Trophoblast cell (in vitro differentiated cells and primary cell): ENCODE measurements around the gene TMEM14B.
A peak's percentile ranks its signal among the peaks of the same experiment; 100 is the strongest.

Source experiments
- DNase-seq, 2 donors: peaks; one replicate each; pipeline ENCODE4 v3.0.0-alpha.2; 2016
- H2AFZ ChIP-seq: 2 replicates; pipeline ENCODE4 v1.6.1; 2013; ENCODE audit warnings: low read length, moderate library complexity, mild to moderate bottlenecking; ENCODE audit not compliant: insufficient read depth, poor library complexity
- H2AK5ac ChIP-seq: 2 replicates; pipeline ENCODE4 v1.6.1; 2013; ENCODE audit warnings: mild to moderate bottlenecking, low read length
- H2BK120ac ChIP-seq: 2 replicates; pipeline ENCODE4 v1.6.1; 2013; ENCODE audit warnings: low read length, mild to moderate bottlenecking, moderate library complexity; ENCODE audit not compliant: insufficient read depth, poor library complexity
- H2BK12ac ChIP-seq: 2 replicates; pipeline ENCODE4 v1.6.1; 2013; ENCODE audit warnings: mild to moderate bottlenecking, low read length, moderate library complexity
- H2BK5ac ChIP-seq: 2 replicates; pipeline ENCODE4 v1.6.1; 2013; ENCODE audit warnings: low read length, low read depth, moderate library complexity, mild to moderate bottlenecking; ENCODE audit not compliant: poor library complexity
- H3K14ac ChIP-seq: 2 replicates; pipeline ENCODE4 v1.6.1; 2013; ENCODE audit warnings: mild to moderate bottlenecking, low read length
- H3K18ac ChIP-seq: 2 replicates; pipeline ENCODE4 v1.6.1; 2013; ENCODE audit warnings: mild to moderate bottlenecking, low read length
- H3K23ac ChIP-seq: 2 replicates; pipeline ENCODE4 v1.6.1; 2013; ENCODE audit warnings: low read length
- H3K27ac ChIP-seq: 2 replicates; pipeline ENCODE4 v1.5.1; 2013; ENCODE audit warnings: low read depth, mild to moderate bottlenecking, inconsistent platforms, low read length, moderate library complexity
- H3K27me3 ChIP-seq: 2 replicates; pipeline ENCODE4 v1.6.1; 2013; ENCODE audit warnings: inconsistent platforms, mild to moderate bottlenecking, low read length, moderate library complexity; ENCODE audit not compliant: insufficient read depth
- H3K36me3 ChIP-seq, 2 experiments: 1 replicate in 1 of 2; 2 replicates in 1 of 2; pipeline ENCODE4 v1.6.1; 2013; ENCODE audit warnings: low read length in 2 of 2, mild to moderate bottlenecking in 2 of 2, moderate library complexity in 1 of 2; ENCODE audit not compliant: insufficient read depth in 2 of 2, control insufficient read depth in 1 of 2
- H3K4ac ChIP-seq: 2 replicates; pipeline ENCODE4 v1.6.1; 2013; ENCODE audit warnings: low read depth, mild to moderate bottlenecking, low read length, moderate library complexity
- H3K4me1 ChIP-seq, 2 experiments: 1 replicate in 1 of 2; 2 replicates in 1 of 2; pipeline ENCODE4 v1.6.1; 2013; ENCODE audit warnings: low read length in 2 of 2, mild to moderate bottlenecking in 2 of 2, moderate library complexity in 1 of 2; ENCODE audit not compliant: insufficient read depth in 2 of 2, control insufficient read depth in 1 of 2
- H3K4me2 ChIP-seq: 2 replicates; pipeline ENCODE4 v1.6.1; 2013; ENCODE audit warnings: inconsistent platforms, mild to moderate bottlenecking, low read length, moderate library complexity
- H3K4me3 ChIP-seq: 2 replicates; pipeline ENCODE4 v1.5.1; 2013; ENCODE audit warnings: mild to moderate bottlenecking, low read depth, low read length, inconsistent platforms
- H3K79me1 ChIP-seq: one replicate; pipeline ENCODE4 v1.6.1; 2013; ENCODE audit warnings: low read length
- H3K79me2 ChIP-seq: 2 replicates; pipeline ENCODE4 v1.6.1; 2013; ENCODE audit warnings: low read length, mild to moderate bottlenecking; ENCODE audit not compliant: control insufficient read depth, insufficient read depth, poor library complexity
- H3K9ac ChIP-seq: 2 replicates; pipeline ENCODE4 v1.6.1; 2013; ENCODE audit warnings: mild to moderate bottlenecking, low read length
- H3K9me3 ChIP-seq: 2 replicates; pipeline ENCODE4 v1.6.1; 2013; ENCODE audit warnings: low read depth, mild to moderate bottlenecking, control low read depth, inconsistent platforms, low read length; ENCODE audit not compliant: insufficient read depth
- H4K12ac ChIP-seq: 2 replicates; pipeline ENCODE4 v1.6.1; 2013; ENCODE audit warnings: low read depth, mild to moderate bottlenecking, low read length, moderate library complexity
- H4K8ac ChIP-seq: 2 replicates; pipeline ENCODE4 v1.6.1; 2013; ENCODE audit warnings: low read depth, mild to moderate bottlenecking, low read length, moderate library complexity
- H4K91ac ChIP-seq: one replicate; pipeline ENCODE4 v1.6.1; 2013; ENCODE audit warnings: low read depth, mild to moderate bottlenecking, low read length, moderate library complexity
- WGBS: extraction: QIAGEN DNeasy Blood & Tissue Kit; methylation state at CpG from one replicate; pipeline ENCODE4 v1.1.7; 2013; ENCODE audit warnings: missing lambda C conversion rate; ENCODE audit not compliant: insufficient read length, insufficient coverage; ENCODE audit errors: extremely low coverage; 5-methylcytosine and 5-hydroxymethylcytosine counted together

TMEM14B gene

DNA sequence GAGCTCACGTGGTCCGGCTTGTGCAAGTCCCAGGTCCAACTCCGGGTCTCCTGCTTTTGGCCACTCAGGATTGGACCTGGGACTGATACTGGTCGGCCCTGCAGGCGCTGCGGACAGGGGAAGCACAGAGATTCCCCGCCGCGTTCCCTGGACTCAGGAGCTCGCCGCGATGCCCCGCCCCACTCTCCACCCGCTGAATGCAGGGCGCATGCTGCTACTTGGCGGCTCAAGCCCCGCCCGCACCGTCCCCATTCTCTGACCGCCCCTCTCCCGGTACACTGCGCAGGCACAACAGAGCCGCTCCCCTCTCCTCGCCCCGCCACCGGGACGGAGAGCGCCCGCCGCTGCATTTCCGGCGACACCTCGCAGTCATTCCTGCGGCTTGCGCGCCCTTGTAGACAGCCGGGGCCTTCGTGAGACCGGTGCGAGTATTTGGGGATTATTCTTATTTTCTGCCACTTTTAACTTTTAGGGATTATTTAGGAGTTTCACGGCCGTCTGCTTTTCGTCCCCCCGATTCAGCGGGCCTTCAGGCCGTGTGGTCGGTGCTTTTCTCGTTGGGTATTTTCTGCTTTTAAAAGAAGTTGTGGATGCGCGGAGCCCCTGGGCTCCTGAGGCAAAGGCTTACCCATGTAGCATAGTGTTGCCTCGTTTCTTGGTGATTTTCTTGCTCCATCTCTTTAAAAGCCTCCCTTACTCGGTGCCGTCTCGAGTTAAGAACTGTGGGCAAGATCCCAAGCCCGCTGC, 24.6 kb upstream of the TMEM14B start, which contains the start of gene TMEM14C:
Gene TMEM14C (plus strand): TSS at position 251 of the 747 bp plus-strand sequence. CDS start 1,544 bp downstream, outside the sequence.
- WGBS = no CpG with 5 or more reads among the region's 55 CpGs

DNA sequence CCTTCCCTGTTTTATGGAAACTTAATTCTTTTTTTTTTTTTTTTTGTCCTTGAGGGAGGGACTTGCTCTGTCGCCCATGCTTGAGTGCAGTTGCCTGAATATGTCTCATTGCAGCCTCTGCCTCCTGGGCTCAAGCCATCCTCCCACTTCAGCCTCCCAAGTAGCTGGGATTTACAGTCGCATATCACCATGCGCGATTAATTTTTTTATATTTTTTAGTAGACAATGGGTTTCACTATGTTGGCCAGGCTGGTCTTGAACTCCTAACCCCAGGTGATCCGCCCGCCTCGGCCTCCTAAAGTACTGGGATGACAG, 24.1 kb upstream of the TMEM14B start:
- Histone ChIP-seq H2AK5ac (no peak overlapping the region), H3K27me3 (no peaks in the 10 kb centered on the region), H4K91ac (peak overlapping the region; percentile 16), H3K4me2 (peak overlapping the region; percentile 92), H2BK120ac (peak overlapping the region; percentile 29), H4K12ac (no peak overlapping the region), H2AFZ (no peak overlapping the region), H4K8ac (peak overlapping the region; percentile 24), H3K4ac (peak overlapping the region; percentile 60), H2BK12ac (no peak overlapping the region), H3K79me2 (peaks cover 2% of the 10 kb centered on the region), H3K23ac (no peak overlapping the region), H3K9ac (peak overlapping the region; percentile 94), H2BK5ac (peak overlapping the region; percentile 61), H3K27ac (peak overlapping the region; percentile 62), H3K79me1 (peaks cover 11% of the 10 kb centered on the region), H3K14ac (no peak overlapping the region), H3K9me3 (peaks cover 4% of the 10 kb centered on the region), H3K4me3 (peak overlapping the region; percentile 82), H3K4me1 (peaks cover 0 to 8% of the 10 kb centered on the region in 2 experiments), H3K18ac (peak overlapping the region; percentile 79), H3K36me3 (peaks cover 15 to 23% of the 10 kb centered on the region in 2 experiments)
- DNase-seq = no peak
- WGBS = no CpG with 5 or more reads among the region's 7 CpGs

More for the DNA sequence above, 24.6 kb upstream of the TMEM14B start, which contains the start of gene TMEM14C:
- peaks cover 0 to 8% of the 10 kb centered on the region in 2 experiments for H3K4me1 ChIP-seq
- H2BK12ac ChIP-seq = peak within 1 kb of the TSS; percentile 70
- H3K9me3 ChIP-seq = peaks cover 8% of the 10 kb centered on the region
- peak within 1 kb of the TSS; percentile 92 for H3K4me2 ChIP-seq
- H3K18ac ChIP-seq = peak within 1 kb of the TSS; percentile 84
- H3K27me3 ChIP-seq = no peaks in the 10 kb centered on the region
- H3K4ac ChIP-seq = peak within 1 kb of the TSS; percentile 78
- peak within 1 kb of the TSS; percentile 95 for H4K8ac ChIP-seq
- H4K91ac ChIP-seq = peak within 1 kb of the TSS; percentile 88
- H2BK5ac ChIP-seq = peak within 1 kb of the TSS; percentile 86
- peaks cover 11% of the 10 kb centered on the region for H3K79me1 ChIP-seq
- peak within 1 kb of the TSS; percentile 72 for H2BK120ac ChIP-seq
- peak within 1 kb of the TSS; percentile 82 for H3K4me3 ChIP-seq
- peaks cover 11 to 18% of the 10 kb centered on the region in 2 experiments for H3K36me3 ChIP-seq
- peak within 1 kb of the TSS; percentile 84 for H3K14ac ChIP-seq
- peak within 1 kb of the TSS; percentile 86 for H3K27ac ChIP-seq
- peak within 1 kb of the TSS; percentile 94 for H3K9ac ChIP-seq
- H3K79me2 ChIP-seq = peaks cover 2% of the 10 kb centered on the region
- peak within 1 kb of the TSS; percentile 98 for H2AFZ ChIP-seq
- H2AK5ac ChIP-seq = no peak within 1 kb of the TSS
- DNase-seq = peak; percentile 99
- H3K23ac ChIP-seq = no peak within 1 kb of the TSS
- peak within 1 kb of the TSS; percentile 90 for H4K12ac ChIP-seq

DNA sequence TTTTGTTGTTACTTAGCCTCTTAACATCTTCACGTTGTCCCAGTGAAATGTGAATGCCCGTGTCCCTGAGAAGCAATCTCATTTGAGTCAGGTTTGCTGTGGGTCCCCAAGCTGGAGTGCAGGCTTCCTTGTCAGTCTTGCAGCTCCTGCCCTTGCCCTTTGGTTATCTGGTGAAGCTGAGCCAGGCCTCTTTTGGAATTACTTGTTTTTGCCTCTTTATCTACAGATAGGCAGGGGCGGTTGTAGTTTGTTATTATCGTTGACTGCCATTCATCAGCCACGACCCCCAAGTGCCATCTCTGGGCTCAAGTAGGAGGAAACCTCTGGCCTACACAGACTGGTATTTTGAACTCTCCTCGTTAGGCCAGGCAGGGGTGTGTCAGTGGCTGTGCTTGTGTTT, 22.6 kb upstream of the TMEM14B start:
- Histone ChIP-seq H3K18ac (no peak overlapping the region), H3K79me2 (peaks cover 2% of the 10 kb centered on the region), H4K91ac (no peak overlapping the region), H3K14ac (no peak overlapping the region), H3K27ac (no peak overlapping the region), H3K4me3 (no peak overlapping the region), H2BK12ac (no peak overlapping the region), H4K12ac (no peak overlapping the region), H3K4me2 (no peak overlapping the region), H3K36me3 (peaks cover 22 to 28% of the 10 kb centered on the region in 2 experiments), H3K23ac (no peak overlapping the region), H2AK5ac (no peak overlapping the region), H3K9ac (no peak overlapping the region), H3K9me3 (peaks cover 3% of the 10 kb centered on the region), H3K79me1 (peaks cover 11% of the 10 kb centered on the region), H2AFZ (no peak overlapping the region), H3K27me3 (no peaks in the 10 kb centered on the region), H3K4ac (no peak overlapping the region), H2BK120ac (no peak overlapping the region), H2BK5ac (no peak overlapping the region), H3K4me1 (peaks cover 0 to 8% of the 10 kb centered on the region in 2 experiments), H4K8ac (no peak overlapping the region)
- DNase-seq = no peak
- no CpG with 5 or more reads among the region's 6 CpGs for WGBS

DNA sequence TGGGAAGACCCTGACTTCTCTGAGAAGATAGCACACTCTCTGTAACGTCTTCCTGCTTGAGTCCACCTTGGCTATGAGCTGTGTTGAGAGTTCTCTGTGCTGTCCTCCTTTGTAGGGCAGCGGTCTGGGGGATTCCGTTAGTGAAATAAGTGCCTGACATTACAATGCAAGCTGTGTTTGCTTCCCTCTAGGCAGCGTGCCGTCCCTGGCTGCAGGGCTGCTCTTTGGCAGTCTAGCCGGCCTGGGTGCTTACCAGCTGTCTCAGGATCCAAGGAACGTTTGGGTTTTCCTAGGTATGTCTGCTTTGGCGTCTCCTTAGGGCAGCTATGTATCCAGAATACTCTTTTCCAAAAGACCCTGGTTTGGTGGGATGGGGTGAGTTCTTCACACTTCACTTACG, 21.9 kb upstream of the TMEM14B start:
- Histone ChIP-seq H2BK120ac (no peak overlapping the region), H3K27ac (no peak overlapping the region), H3K79me1 (peaks cover 11% of the 10 kb centered on the region), H3K4me1 (peaks cover 0 to 8% of the 10 kb centered on the region in 2 experiments), H3K4me2 (no peak overlapping the region), H3K9me3 (peaks cover 1% of the 10 kb centered on the region), H3K27me3 (no peaks in the 10 kb centered on the region), H3K14ac (no peak overlapping the region), H3K4ac (peak overlapping the region; percentile 19), H3K36me3 (peaks cover 22 to 31% of the 10 kb centered on the region in 2 experiments), H4K12ac (no peak overlapping the region), H4K91ac (no peak overlapping the region), H2BK5ac (no peak overlapping the region), H3K79me2 (peaks cover 2% of the 10 kb centered on the region), H3K23ac (no peak overlapping the region), H4K8ac (peak overlapping the region; percentile 4), H3K9ac (no peak overlapping the region), H3K18ac (no peak overlapping the region), H2AFZ (no peak overlapping the region), H3K4me3 (no peak overlapping the region), H2AK5ac (no peak overlapping the region), H2BK12ac (no peak overlapping the region)
- DNase-seq = no peak
- no CpG with 5 or more reads among the region's 9 CpGs for WGBS
